DMS 273 treated with DMSO at 0.1 percent for 48 hours (cell line): ENCODE measurements around the gene BAIAP2L1.

Experiments used
- DNase-seq: peaks from one replicate; lab custom pipeline; 2025; lab: John Stamatoyannopoulos, UW

Gene BAIAP2L1

GRCh38 chr7:98294798-98295382 lies 106.0 kb downstream of the BAIAP2L1 start:
- peak; percentile 37 for DNase-seq

GRCh38 chr7:98294326-98294725 lies 106.6 kb downstream of the BAIAP2L1 start:
- DNase-seq, result no peak

GRCh38 chr7:98293746-98294145 lies 107.1 kb downstream of the BAIAP2L1 start:
- DNase-seq, result no peak

- DNase-seq, result no peak
Observed at GRCh38 chr7:98293265-98293664, 107.6 kb downstream of the BAIAP2L1 start.

- DNase-seq, result no peak
Observed at GRCh38 chr7:98291717-98292116, 109.2 kb downstream of the BAIAP2L1 start.

- no peak for DNase-seq
Observed at GRCh38 chr7:98289333-98289875, 111.5 kb downstream of the BAIAP2L1 start.

- no peak for DNase-seq
Observed at GRCh38 chr7:98288064-98288823, 112.6 kb downstream of the BAIAP2L1 start.

- no peak for DNase-seq
Observed at GRCh38 chr7:98287486-98287959, 113.4 kb downstream of the BAIAP2L1 start.

GRCh38 chr7:98286701-98287485 lies 114.0 kb downstream of the BAIAP2L1 start:
- no peak for DNase-seq

GRCh38 chr7:98286093-98286539 lies 114.8 kb downstream of the BAIAP2L1 start:
- no peak for DNase-seq

GRCh38 chr7:98285157-98286092 lies 115.5 kb downstream of the BAIAP2L1 start:
- DNase-seq, result no peak

GRCh38 chr7:98284335-98285036 lies 116.4 kb downstream of the BAIAP2L1 start:
- no peak for DNase-seq

- DNase-seq, result no peak
Observed at GRCh38 chr7:98283887-98284222, 117.0 kb downstream of the BAIAP2L1 start.

GRCh38 chr7:98283127-98283886 lies 117.6 kb downstream of the BAIAP2L1 start:
- no peak for DNase-seq

- no peak for DNase-seq
Observed at GRCh38 chr7:98282703-98283102, 118.2 kb downstream of the BAIAP2L1 start.

- no peak for DNase-seq
Observed at GRCh38 chr7:98281757-98282606, 118.9 kb downstream of the BAIAP2L1 start.

- DNase-seq, result peak; percentile 68
Observed at GRCh38 chr7:98280791-98281756, 119.8 kb downstream of the BAIAP2L1 start, which contains the start of gene BRI3. Gene BRI3 (plus strand): TSS chr7:98281686. CDS start chr7:98281796, 110 bp downstream.

GRCh38 chr7:98280296-98280695 lies 120.6 kb downstream of the BAIAP2L1 start:
- DNase-seq, result no peak
